HG02973 (cell line): ENCODE data around the gene SS18.

ENCODE experiments used
- ATAC-seq: cut with Tn5 transposase; IDR thresholded peaks from one replicate; pipeline ENCODE4 v1.9.1; 2021; ENCODE audit warnings: moderate library complexity; ENCODE audit not compliant: unreplicated experiment

SS18 gene

GRCh38 chr18:26073758-26074157 lies 16.7 kb downstream of the SS18 start:
- ATAC-seq, result no peak

GRCh38 chr18:26071725-26072124 lies 18.7 kb downstream of the SS18 start:
- ATAC-seq, result no peak

- ATAC-seq, result no peak
These were observed 19.4 kb downstream of the SS18 start for GRCh38 chr18:26071020-26071419.

- ATAC-seq, result no peak
These were observed 31.1 kb downstream of the SS18 start for GRCh38 chr18:26059357-26059756.

GRCh38 chr18:26057344-26057773 lies 33.1 kb downstream of the SS18 start:
- no peak for ATAC-seq

GRCh38 chr18:26056291-26056690 lies 34.1 kb downstream of the SS18 start:
- no peak for ATAC-seq

GRCh38 chr18:26052505-26052904 lies 37.9 kb downstream of the SS18 start:
- ATAC-seq, result no peak

- no peak for ATAC-seq
These were observed 38.6 kb downstream of the SS18 start for GRCh38 chr18:26051843-26052242.

- no peak for ATAC-seq
These were observed 43.9 kb downstream of the SS18 start for GRCh38 chr18:26046419-26047077.

GRCh38 chr18:26044807-26045206 lies 45.6 kb downstream of the SS18 start:
- ATAC-seq, result no peak

- no peak for ATAC-seq
These were observed 50.3 kb downstream of the SS18 start for GRCh38 chr18:26040051-26040656.

- no peak for ATAC-seq
These were observed 51.2 kb downstream of the SS18 start for GRCh38 chr18:26039203-26039602.

GRCh38 chr18:26036635-26037034 lies 53.8 kb downstream of the SS18 start:
- ATAC-seq, result no peak

GRCh38 chr18:26034850-26035497 lies 55.4 kb downstream of the SS18 start:
- no peak for ATAC-seq

- no peak for ATAC-seq
These were observed 67.8 kb downstream of the SS18 start for GRCh38 chr18:26022585-26022984.

- no peak for ATAC-seq
These were observed 69.2 kb downstream of the SS18 start for GRCh38 chr18:26021061-26021754.

GRCh38 chr18:26017929-26018328 lies 72.5 kb downstream of the SS18 start:
- ATAC-seq, result no peak

- ATAC-seq, result no peak
These were observed 76.0 kb downstream of the SS18 start for GRCh38 chr18:26014462-26014861.

GRCh38 chr18:26008619-26009018 lies 81.8 kb downstream of the SS18 start:
- no peak for ATAC-seq

- ATAC-seq, result no peak
These were observed 82.3 kb downstream of the SS18 start for GRCh38 chr18:26008096-26008495.

- no peak for ATAC-seq
These were observed 84.5 kb downstream of the SS18 start for GRCh38 chr18:26005950-26006349.

- ATAC-seq, result no peak
These were observed 85.6 kb downstream of the SS18 start for GRCh38 chr18:26004832-26005231.
